ENCODE data around the gene SCD5.

DNA sequence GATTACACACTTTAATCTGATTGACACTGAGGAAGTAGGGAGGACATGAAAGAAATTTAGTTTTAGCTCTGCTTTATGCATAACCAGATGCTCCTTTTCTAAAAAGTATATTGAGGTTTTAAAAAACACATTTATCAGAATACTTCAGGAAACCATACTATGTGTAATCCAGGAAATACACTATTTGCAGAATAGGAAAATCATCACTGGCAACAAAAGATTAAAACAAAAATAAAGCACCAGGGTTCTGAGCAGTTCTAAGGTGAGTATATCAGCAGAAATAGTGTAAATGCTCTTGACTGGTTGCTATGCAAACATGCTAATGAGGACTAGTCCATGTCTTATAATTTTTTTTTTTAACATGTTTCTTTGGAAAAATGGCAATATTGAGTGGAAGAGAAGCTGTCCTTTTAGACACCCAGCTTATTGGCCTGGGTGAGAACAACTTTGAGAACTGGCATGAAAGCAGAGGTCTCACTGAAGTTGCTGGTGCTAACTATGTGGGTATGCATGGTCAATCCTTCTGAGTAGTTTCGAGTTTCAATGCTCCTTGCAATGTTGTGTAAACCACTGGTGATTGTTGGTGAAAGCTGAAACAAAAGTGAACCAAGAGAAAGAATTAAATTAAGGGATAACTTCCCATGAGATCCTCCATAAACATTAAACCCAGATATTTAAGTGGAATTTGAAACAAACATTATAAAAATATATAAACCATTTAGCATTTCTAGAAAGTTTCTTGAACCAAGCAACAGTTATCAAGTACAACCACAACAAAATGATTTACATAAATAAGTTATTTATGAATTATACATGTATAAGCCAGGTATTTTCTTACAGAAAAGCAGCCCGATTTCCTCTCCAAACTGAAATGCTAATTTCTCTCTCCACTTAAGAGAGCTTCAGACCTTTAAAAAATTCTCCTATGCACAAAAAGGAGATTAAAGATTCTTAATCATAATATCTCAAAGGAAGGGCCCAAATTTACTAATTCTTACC lies 20.4 kb upstream of the SCD5 start:
- TF ChIP-seq EZH2 (IDR thresholded peaks at IDR 0.05) (no peak), CTCF (IDR thresholded peaks at IDR 0.05) (no peak)
